ENCODE measurements around the gene PRDM1.

- TF ChIP-seq ZBTB7A (tag by site-specific recombination; IDR thresholded peaks at IDR 0.05; ENCODE audit: low read depth) = no peak
- no peak for TF ChIP-seq CTCF (tag by site-specific recombination; IDR thresholded peaks at IDR 0.05)
- no peak for TF ChIP-seq ZNF530 (tag by site-specific recombination; IDR thresholded peaks at IDR 0.05; ENCODE audit: low read depth)
- no peak for TF ChIP-seq PRDM10 (tag by site-specific recombination; IDR thresholded peaks at IDR 0.05)
Measured at GRCh38 chr6:106076139-106076538, 10.0 kb upstream of the PRDM1 start.
